Nephron progenitor cell (in vitro differentiated cells): ENCODE measurements around the gene CELF5.

ENCODE experiments used
- DNase-seq: peaks from one replicate; pipeline ENCODE4 v3.0.0; 2021
- H3K27ac Mint-ChIP-seq: 2 replicates; pipeline ENCODE4 v1.8.0; 2021; ENCODE audit warnings: mild to moderate bottlenecking, moderate library complexity, mixed read lengths
- H3K27me3 Mint-ChIP-seq: 2 replicates; pipeline ENCODE4 v1.8.0; 2021; ENCODE audit warnings: mild to moderate bottlenecking, low read depth, mixed read lengths; ENCODE audit not compliant: poor library complexity
- H3K36me3 Mint-ChIP-seq: 2 replicates; pipeline ENCODE4 v1.8.0; 2021; ENCODE audit warnings: low read depth, mixed read lengths
- H3K4me1 Mint-ChIP-seq: 2 replicates; pipeline ENCODE4 v1.8.0; 2021; ENCODE audit warnings: mixed read lengths
- H3K4me3 Mint-ChIP-seq: 2 replicates; pipeline ENCODE4 v1.8.0; 2021; ENCODE audit warnings: mild to moderate bottlenecking, moderate library complexity, mixed read lengths
- H3K9me3 Mint-ChIP-seq: 2 replicates; pipeline ENCODE4 v1.8.0; 2021; ENCODE audit warnings: mild to moderate bottlenecking, moderate library complexity, mixed read lengths
- TF ChIP-seq, protein P1 (sequence below): fragments of 200-600 bp; sonication (generic); IDR thresholded peaks from 2 replicates; pipeline ENCODE4 v1.5.0; 2021; ENCODE audit warnings: antibody characterized with exemption

Gene CELF5

DNA sequence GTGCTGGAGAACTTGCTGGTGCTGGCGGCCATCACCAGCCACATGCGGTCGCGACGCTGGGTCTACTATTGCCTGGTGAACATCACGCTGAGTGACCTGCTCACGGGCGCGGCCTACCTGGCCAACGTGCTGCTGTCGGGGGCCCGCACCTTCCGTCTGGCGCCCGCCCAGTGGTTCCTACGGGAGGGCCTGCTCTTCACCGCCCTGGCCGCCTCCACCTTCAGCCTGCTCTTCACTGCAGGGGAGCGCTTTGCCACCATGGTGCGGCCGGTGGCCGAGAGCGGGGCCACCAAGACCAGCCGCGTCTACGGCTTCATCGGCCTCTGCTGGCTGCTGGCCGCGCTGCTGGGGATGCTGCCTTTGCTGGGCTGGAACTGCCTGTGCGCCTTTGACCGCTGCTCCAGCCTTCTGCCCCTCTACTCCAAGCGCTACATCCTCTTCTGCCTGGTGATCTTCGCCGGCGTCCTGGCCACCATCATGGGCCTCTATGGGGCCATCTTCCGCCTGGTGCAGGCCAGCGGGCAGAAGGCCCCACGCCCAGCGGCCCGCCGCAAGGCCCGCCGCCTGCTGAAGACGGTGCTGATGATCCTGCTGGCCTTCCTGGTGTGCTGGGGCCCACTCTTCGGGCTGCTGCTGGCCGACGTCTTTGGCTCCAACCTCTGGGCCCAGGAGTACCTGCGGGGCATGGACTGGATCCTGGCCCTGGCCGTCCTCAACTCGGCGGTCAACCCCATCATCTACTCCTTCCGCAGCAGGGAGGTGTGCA is 45.3 kb upstream of the CELF5 start:
- no peaks in the 10 kb centered on the region for H3K9me3 Mint-ChIP-seq
- H3K27me3 Mint-ChIP-seq, result peaks cover 6% of the 10 kb centered on the region
- no peak overlapping the region for H3K27ac Mint-ChIP-seq
- TF ChIP-seq, protein P1, sequence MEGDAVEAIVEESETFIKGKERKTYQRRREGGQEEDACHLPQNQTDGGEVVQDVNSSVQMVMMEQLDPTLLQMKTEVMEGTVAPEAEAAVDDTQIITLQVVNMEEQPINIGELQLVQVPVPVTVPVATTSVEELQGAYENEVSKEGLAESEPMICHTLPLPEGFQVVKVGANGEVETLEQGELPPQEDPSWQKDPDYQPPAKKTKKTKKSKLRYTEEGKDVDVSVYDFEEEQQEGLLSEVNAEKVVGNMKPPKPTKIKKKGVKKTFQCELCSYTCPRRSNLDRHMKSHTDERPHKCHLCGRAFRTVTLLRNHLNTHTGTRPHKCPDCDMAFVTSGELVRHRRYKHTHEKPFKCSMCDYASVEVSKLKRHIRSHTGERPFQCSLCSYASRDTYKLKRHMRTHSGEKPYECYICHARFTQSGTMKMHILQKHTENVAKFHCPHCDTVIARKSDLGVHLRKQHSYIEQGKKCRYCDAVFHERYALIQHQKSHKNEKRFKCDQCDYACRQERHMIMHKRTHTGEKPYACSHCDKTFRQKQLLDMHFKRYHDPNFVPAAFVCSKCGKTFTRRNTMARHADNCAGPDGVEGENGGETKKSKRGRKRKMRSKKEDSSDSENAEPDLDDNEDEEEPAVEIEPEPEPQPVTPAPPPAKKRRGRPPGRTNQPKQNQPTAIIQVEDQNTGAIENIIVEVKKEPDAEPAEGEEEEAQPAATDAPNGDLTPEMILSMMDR, result no peak
- no peaks in the 10 kb centered on the region for H3K36me3 Mint-ChIP-seq
- H3K4me1 Mint-ChIP-seq, result peaks cover 4% of the 10 kb centered on the region
- H3K4me3 Mint-ChIP-seq, result no peak overlapping the region
- no peak for DNase-seq

DNA sequence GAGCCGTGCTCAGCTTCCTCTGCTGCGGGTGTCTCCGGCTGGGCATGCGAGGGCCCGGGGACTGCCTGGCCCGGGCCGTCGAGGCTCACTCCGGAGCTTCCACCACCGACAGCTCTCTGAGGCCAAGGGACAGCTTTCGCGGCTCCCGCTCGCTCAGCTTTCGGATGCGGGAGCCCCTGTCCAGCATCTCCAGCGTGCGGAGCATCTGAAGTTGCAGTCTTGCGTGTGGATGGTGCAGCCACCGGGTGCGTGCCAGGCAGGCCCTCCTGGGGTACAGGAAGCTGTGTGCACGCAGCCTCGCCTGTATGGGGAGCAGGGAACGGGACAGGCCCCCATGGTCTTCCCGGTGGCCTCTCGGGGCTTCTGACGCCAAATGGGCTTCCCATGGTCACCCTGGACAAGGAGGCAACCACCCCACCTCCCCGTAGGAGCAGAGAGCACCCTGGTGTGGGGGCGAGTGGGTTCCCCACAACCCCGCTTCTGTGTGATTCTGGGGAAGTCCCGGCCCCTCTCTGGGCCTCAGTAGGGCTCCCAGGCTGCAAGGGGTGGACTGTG is 44.6 kb upstream of the CELF5 start:
- no peak overlapping the region for H3K27ac Mint-ChIP-seq
- no peaks in the 10 kb centered on the region for H3K36me3 Mint-ChIP-seq
- TF ChIP-seq, protein P1, result no peak
- no peaks in the 10 kb centered on the region for H3K9me3 Mint-ChIP-seq
- peaks cover 6% of the 10 kb centered on the region for H3K27me3 Mint-ChIP-seq
- H3K4me3 Mint-ChIP-seq, result no peak overlapping the region
- peaks cover 4% of the 10 kb centered on the region for H3K4me1 Mint-ChIP-seq
- DNase-seq, result no peak

DNA sequence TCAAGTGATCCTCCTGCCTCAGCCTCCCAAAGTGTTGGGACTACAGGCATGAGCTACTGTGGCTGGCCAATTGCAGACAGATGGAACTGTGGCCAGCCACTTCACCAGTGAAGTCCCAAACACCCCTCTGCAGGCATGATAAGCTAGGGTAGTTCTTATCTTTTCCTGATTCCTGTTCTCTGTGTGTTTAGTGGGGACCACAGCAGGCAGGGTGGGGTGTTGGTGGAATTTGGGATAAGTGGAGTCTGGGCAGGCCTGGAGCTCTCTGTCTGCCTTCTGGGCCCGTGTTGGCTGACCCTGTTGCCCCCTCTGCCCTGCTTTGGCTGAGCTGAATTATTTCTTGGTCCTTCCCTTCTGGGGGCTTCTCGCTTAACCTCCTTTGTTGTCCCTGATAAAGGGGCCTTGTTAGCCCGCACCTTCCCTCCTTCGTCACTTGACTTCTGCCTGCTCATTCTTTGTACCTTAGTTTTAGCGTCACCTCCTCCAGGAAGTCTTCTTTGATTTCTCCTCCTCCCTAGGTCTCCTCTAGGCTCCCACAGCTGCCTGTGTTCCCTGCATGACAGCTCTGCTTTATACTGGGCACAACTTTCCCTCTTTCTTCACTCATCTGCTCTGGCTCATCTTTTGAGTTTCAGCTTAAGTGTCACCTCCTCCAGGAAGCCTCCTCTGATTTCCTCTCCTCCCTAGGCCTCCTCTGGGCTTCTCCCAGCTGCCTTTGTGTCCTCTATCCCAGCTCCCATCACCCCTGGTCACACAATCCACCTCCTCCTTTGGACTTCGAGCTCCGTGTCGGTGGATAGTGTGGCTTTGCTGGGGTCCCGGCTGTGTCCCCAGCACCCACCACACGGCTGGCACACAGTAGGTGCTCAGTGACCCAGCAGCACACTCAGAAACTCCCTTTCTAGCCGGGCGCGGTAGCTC is 40.5 kb upstream of the CELF5 start:
- Mint-ChIP-seq H3K4me1 (peaks cover 25% of the 10 kb centered on the region), H3K27ac (no peak overlapping the region), H3K27me3 (peaks cover 10% of the 10 kb centered on the region), H3K9me3 (no peaks in the 10 kb centered on the region), H3K36me3 (no peaks in the 10 kb centered on the region), H3K4me3 (peak overlapping the region; percentile 99)
- no peak for DNase-seq
- TF ChIP-seq, protein P1, result no peak

DNA sequence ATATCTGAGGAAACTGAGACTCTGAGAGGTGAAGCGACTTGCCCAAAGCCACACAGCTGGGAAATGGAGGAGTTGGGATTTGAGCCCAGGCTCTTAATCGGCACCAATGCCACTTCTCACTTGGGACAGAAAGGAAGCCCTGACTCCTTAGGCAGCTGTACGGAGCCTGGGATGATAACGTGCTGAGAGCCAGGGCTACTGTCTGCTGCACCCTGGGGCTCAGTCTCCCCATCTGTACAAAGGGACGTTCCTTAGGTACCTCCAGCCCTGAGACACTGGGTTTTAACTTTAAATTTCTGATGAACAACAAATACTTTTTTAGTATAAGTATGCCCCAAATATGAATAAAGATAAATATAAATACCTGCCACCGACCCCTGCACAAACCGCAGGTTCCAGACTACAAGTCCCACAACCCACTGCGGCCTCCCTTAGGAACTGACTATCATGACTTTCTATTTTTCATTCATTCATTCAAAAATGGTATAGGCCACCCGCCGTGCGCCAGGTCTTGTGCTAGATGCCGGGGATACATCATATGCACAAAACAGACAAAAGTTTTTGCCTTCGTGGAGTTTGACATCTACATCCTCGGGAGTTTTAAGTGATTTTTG is 39.5 kb upstream of the CELF5 start:
- DNase-seq, result peak; percentile 65
- Mint-ChIP-seq H3K36me3 (no peaks in the 10 kb centered on the region), H3K9me3 (no peaks in the 10 kb centered on the region), H3K4me3 (peak overlapping the region; percentile 99), H3K4me1 (peaks cover 25% of the 10 kb centered on the region), H3K27ac (peak overlapping the region; percentile 98), H3K27me3 (peaks cover 10% of the 10 kb centered on the region)
- TF ChIP-seq, protein P1, result no peak

DNA sequence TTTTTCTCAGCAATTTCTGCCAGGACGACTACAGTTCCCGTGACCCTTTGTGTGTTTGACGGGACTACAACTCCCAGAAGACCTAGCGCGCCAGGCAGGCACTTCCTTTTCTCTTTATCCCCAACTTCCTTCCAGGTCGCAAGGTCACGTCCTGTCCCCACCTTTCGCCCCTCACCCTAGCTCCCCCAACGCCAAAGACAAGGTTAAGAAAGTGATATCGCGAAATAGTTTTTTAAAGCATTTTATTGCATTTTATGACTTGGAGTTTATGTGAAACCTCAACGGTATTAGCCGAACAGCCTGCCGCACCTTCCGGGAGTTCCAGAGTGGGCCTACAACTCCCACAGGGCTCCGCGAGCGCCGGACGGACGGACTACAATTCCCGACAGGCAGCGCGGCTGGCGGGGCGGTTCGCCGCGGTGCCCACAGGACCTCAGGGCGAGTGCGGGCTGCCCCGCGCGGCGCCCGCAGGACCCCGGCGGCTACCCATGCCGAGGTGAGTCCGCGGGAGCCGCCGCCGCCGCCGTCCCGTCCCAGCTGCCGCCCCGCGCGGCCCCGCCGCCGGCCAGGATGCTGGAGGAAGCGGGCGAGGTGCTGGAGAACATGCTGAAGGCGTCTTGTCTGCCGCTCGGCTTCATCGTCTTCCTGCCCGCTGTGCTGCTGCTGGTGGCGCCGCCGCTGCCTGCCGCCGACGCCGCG is 38.9 kb upstream of the CELF5 start, which contains the start of gene NCLN:
Gene NCLN (plus strand): TSS at position 470 of the 699 bp plus-strand sequence. CDS start 101 bp downstream, at position 571.
- Mint-ChIP-seq H3K36me3 (no peaks in the 10 kb centered on the region), H3K27ac (peak within 1 kb of the TSS; percentile 98), H3K4me3 (peak within 1 kb of the TSS; percentile 99), H3K9me3 (no peaks in the 10 kb centered on the region), H3K27me3 (peaks cover 5% of the 10 kb centered on the region), H3K4me1 (peaks cover 21% of the 10 kb centered on the region)
- TF ChIP-seq, protein P1, result no peak
- DNase-seq, result peak; percentile 94
